Retinal pigment epithelial cell (primary cell): Measurements from ENCODE around the gene LRRC27.

Experiments used
- DNase-seq: peaks from one replicate; pipeline ENCODE4 v3.0.0-alpha.2; 2010; ENCODE audit warnings: low read depth
- H3K4me3 ChIP-seq: 2 replicates; pipeline ENCODE4 v1.5.1; 2011; ENCODE audit warnings: mild to moderate bottlenecking, low read length, control low read depth, moderate library complexity
- CTCF ChIP-seq: conservative IDR thresholded peaks from 2 replicates; pipeline ENCODE4 v1.5.1; 2011; ENCODE audit warnings: low read depth, low read length, control low read depth, inconsistent platforms

LRRC27 gene

GRCh38 chr10:132366499-132366898, 34.5 kb downstream of the LRRC27 start:
- H3K4me3 ChIP-seq = no peak overlapping the region
- DNase-seq = no peak
- no peak for TF ChIP-seq CTCF

GRCh38 chr10:132368391-132368790, 36.4 kb downstream of the LRRC27 start:
- TF ChIP-seq CTCF = no peak
- H3K4me3 ChIP-seq = no peak overlapping the region
- no peak for DNase-seq

- no peak overlapping the region for H3K4me3 ChIP-seq
- DNase-seq = no peak
- no peak for TF ChIP-seq CTCF
Measured at GRCh38 chr10:132368881-132369635, 37.1 kb downstream of the LRRC27 start.

GRCh38 chr10:132369636-132370185, 37.7 kb downstream of the LRRC27 start:
- no peak overlapping the region for H3K4me3 ChIP-seq
- no peak for TF ChIP-seq CTCF
- no peak for DNase-seq

GRCh38 chr10:132370426-132371340, 38.7 kb downstream of the LRRC27 start:
- no peak for TF ChIP-seq CTCF

GRCh38 chr10:132371641-132372081, 39.7 kb downstream of the LRRC27 start:
- no peak overlapping the region for H3K4me3 ChIP-seq
- no peak for DNase-seq
- peak; percentile 52 for TF ChIP-seq CTCF

More at GRCh38 chr10:132370426-132371340, 38.7 kb downstream of the LRRC27 start:
- DNase-seq = no peak
- H3K4me3 ChIP-seq = no peak overlapping the region
